CD14-positive monocyte (primary cell): Measurements from ENCODE around the gene KIF17. TPM values are rescaled to one million over a fixed set of nuclear protein-coding genes. Genes with fewer than 3 reads are reported as not detected.

Experiments used
- DNase-seq, 3 donors: peaks; one replicate each; pipeline ENCODE4 v3.0.0-alpha.2; 2011 to 2022
- H2AFZ ChIP-seq: 2 replicates; pipeline ENCODE4 v1.6.0; 2012; ENCODE audit warnings: mild to moderate bottlenecking, low read depth, low read length, inconsistent platforms; ENCODE audit not compliant: insufficient read depth, poor library complexity, severe bottlenecking
- H3K27ac ChIP-seq, 2 donors: 1 replicate in 1 of 2; 2 replicates in 1 of 2; pipeline ENCODE4 v1.5.1; 2012 to 2013; ENCODE audit warnings: low read length in 2 of 2, control low read depth in 1 of 2, inconsistent platforms in 1 of 2, low read depth in 1 of 2, mild to moderate bottlenecking in 1 of 2
- H3K27me3 ChIP-seq, 2 donors: one replicate each; pipeline versions ENCODE4 v1.6.0 to v1.6.1; 2011 to 2013; ENCODE audit warnings: low read length in 2 of 2; ENCODE audit not compliant: control insufficient read depth in 2 of 2, insufficient read depth in 2 of 2
- H3K36me3 ChIP-seq, 2 donors: replicated peaks in 1 of 2; 1 replicate in 1 of 2; 2 replicates in 1 of 2; pipeline versions ENCODE4 v1.5.1 to v1.6.1; 2012 to 2013; ENCODE audit warnings: low read length in 2 of 2, control low read depth in 1 of 2, inconsistent platforms in 1 of 2, mild to moderate bottlenecking in 1 of 2; ENCODE audit not compliant: insufficient read depth in 2 of 2, control insufficient read depth in 1 of 2
- H3K4me1 ChIP-seq, 2 donors: 1 replicate in 1 of 2; 2 replicates in 1 of 2; pipeline versions ENCODE4 v1.5.1 to v1.6.1; 2012 to 2013; ENCODE audit warnings: low read length in 2 of 2, control low read depth in 1 of 2, inconsistent platforms in 1 of 2, mild to moderate bottlenecking in 1 of 2, moderate library complexity in 1 of 2; ENCODE audit not compliant: insufficient read depth in 2 of 2, control insufficient read depth in 1 of 2
- H3K4me2 ChIP-seq: replicated peaks from 2 replicates; pipeline ENCODE3; 2012; ENCODE audit warnings: low read length, moderate library complexity, mild to moderate bottlenecking; ENCODE audit not compliant: poor library complexity, severe bottlenecking; ENCODE audit errors: extremely low read depth
- H3K4me3 ChIP-seq, 3 experiments: fragments of 200-600 bp in 1 of 3; sonication (generic) in 1 of 3; replicated peaks in 1 of 3; 1 replicate in 2 of 3; 2 replicates in 1 of 3; pipeline ENCODE4 v1.5.1; 2011 to 2013; ENCODE audit warnings: low read length in 3 of 3, mild to moderate bottlenecking in 3 of 3, control low read depth in 2 of 3, low read depth in 2 of 3, inconsistent platforms in 1 of 3, moderate library complexity in 1 of 3
- H3K79me2 ChIP-seq: 2 replicates; pipeline ENCODE4 v1.6.0; 2012; ENCODE audit warnings: mild to moderate bottlenecking, control low read depth, inconsistent platforms, low read length, moderate library complexity; ENCODE audit not compliant: insufficient read depth
- H3K9ac ChIP-seq: 2 replicates; pipeline ENCODE4 v1.6.0; 2017; ENCODE audit warnings: low read length, mild to moderate bottlenecking; ENCODE audit not compliant: insufficient read depth, poor library complexity, severe bottlenecking
- H3K9me3 ChIP-seq, 2 donors: replicated peaks in 1 of 2; 1 replicate in 1 of 2; 2 replicates in 1 of 2; pipeline versions ENCODE4 v1.5.1 to v1.6.1; 2012 to 2013; ENCODE audit warnings: low read length in 2 of 2, control low read depth in 1 of 2; ENCODE audit not compliant: control insufficient read depth in 1 of 2, insufficient read depth in 1 of 2
- H4K20me1 ChIP-seq: 2 replicates; pipeline ENCODE4 v1.6.0; 2012; ENCODE audit warnings: mild to moderate bottlenecking, low read length, control low read depth, moderate library complexity; ENCODE audit not compliant: insufficient read depth
- H3K27ac Mint-ChIP-seq, 7 donors: one replicate each; pipeline ENCODE4 v1.8.0; 2020; ENCODE audit warnings: mild to moderate bottlenecking in 7 of 7, mixed read lengths in 7 of 7, moderate library complexity in 6 of 7, inconsistent platforms in 2 of 7
- H3K27me3 Mint-ChIP-seq, 3 donors: one replicate each; pipeline ENCODE4 v1.8.0; 2021 to 2022; ENCODE audit warnings: low read depth in 3 of 3, mild to moderate bottlenecking in 3 of 3, mixed read lengths in 3 of 3, moderate library complexity in 3 of 3, inconsistent platforms in 1 of 3
- H3K36me3 Mint-ChIP-seq, 2 donors: one replicate each; pipeline ENCODE4 v1.8.0; 2020; ENCODE audit warnings: mixed read lengths in 2 of 2, inconsistent platforms in 1 of 2, mild to moderate bottlenecking in 1 of 2
- H3K4me1 Mint-ChIP-seq: one replicate; pipeline ENCODE4 v1.8.0; 2020; ENCODE audit warnings: mild to moderate bottlenecking, mixed read lengths
- H3K4me3 Mint-ChIP-seq, 2 donors: one replicate each; pipeline ENCODE4 v1.8.0; 2020; ENCODE audit warnings: mild to moderate bottlenecking in 2 of 2, mixed read lengths in 2 of 2, moderate library complexity in 1 of 2
- H3K9me3 Mint-ChIP-seq, 7 donors: one replicate each; pipeline ENCODE4 v1.8.0; 2020 to 2022; ENCODE audit warnings: mixed read lengths in 7 of 7, mild to moderate bottlenecking in 6 of 7, moderate library complexity in 6 of 7, inconsistent platforms in 2 of 7
- CTCF ChIP-seq: fragments of 200-600 bp; IDR thresholded peaks from one replicate; pipeline ENCODE4 v1.8.0; 2022; ENCODE audit warnings: antibody characterized with exemption, mild to moderate bottlenecking
- WGBS: methylation state at CpG from one replicate; pipeline ENCODE4 v1.1.5; 2013; ENCODE audit warnings: missing lambda C conversion rate; ENCODE audit not compliant: insufficient coverage; 5-methylcytosine and 5-hydroxymethylcytosine counted together
- intact Hi-C, 2 donors: fragments of 100-400 bp; cut with micrococcal nuclease; formaldehyde crosslinking; loops; one replicate each; pipeline versions ENCODE4 v1.15.0 to v1.15.1; 2023
- polyA plus RNA-seq, 3 donors: library from polyadenylated mRNA; depleted of rRNA in 1 of 3; unstranded in 2 of 3; stranded (reverse) in 1 of 3; fragments of 300-500 nt in 2 of 3; fragments of >200 nt in 1 of 3; fragmentation: Illumina TruSeq in 2 of 3; gene quantifications; 1 replicate in 2 of 3; 2 replicates in 1 of 3; pipeline ENCODE4 v1.2.3, GENCODE V29; 2012 to 2021

The KIF17 gene
- polyA plus RNA-seq, 3 donors: 0.16 TPM; not detected in 2

- Histone ChIP-seq H3K4me2 (no peak overlapping the region), H4K20me1 (no peaks in the 10 kb centered on the region), H3K4me1 (no peaks in the 10 kb centered on the region), H3K79me2 (no peaks in the 10 kb centered on the region), H3K4me3 (no peak overlapping the region), H3K9me3 (peaks cover 0 to 6% of the 10 kb centered on the region in 2 donors), H3K27ac (no peak overlapping the region), H2AFZ (no peak overlapping the region), H3K36me3 (no peaks in the 10 kb centered on the region), H3K27me3 (no peaks in the 10 kb centered on the region), H3K9ac (no peak overlapping the region)
- no peak overlapping the region for H3K4me3 Mint-ChIP-seq
- H3K36me3 Mint-ChIP-seq: peaks cover 4% of the 10 kb centered on the region in 2 donors
- H3K27ac Mint-ChIP-seq: no peak overlapping the region
- peaks cover 8 to 39% (median 15%) of the 10 kb centered on the region in 7 donors for H3K9me3 Mint-ChIP-seq
- H3K27me3 Mint-ChIP-seq: peaks cover 0 to 5% (median under 1%) of the 10 kb centered on the region in 3 donors
- TF ChIP-seq CTCF: no peak
- intact Hi-C loops: no loop called here
- H3K4me1 Mint-ChIP-seq: peaks cover 4% of the 10 kb centered on the region
- WGBS: 40% methylated on average over 1 of the region's 1 CpG
- no peak for DNase-seq
Measured at GRCh38 chr1:20626098-20626427, 91.7 kb downstream of the KIF17 start.

- Mint-ChIP-seq H3K36me3 (peaks cover 4% of the 10 kb centered on the region in 2 donors), H3K4me3 (no peak overlapping the region), H3K27ac (peak overlapping the region in 2 of 7 donors; percentile 19 to 50), H3K9me3 (peaks cover 8 to 39% (median 15%) of the 10 kb centered on the region in 7 donors), H3K4me1 (peaks cover 4% of the 10 kb centered on the region), H3K27me3 (peaks cover 0 to 5% (median 0%) of the 10 kb centered on the region in 3 donors)
- Histone ChIP-seq H3K4me2 (no peak overlapping the region), H3K79me2 (no peaks in the 10 kb centered on the region), H3K9me3 (peaks cover 0 to 6% of the 10 kb centered on the region in 2 donors), H3K4me1 (no peaks in the 10 kb centered on the region), H3K36me3 (no peaks in the 10 kb centered on the region), H4K20me1 (no peaks in the 10 kb centered on the region), H2AFZ (no peak overlapping the region), H3K9ac (no peak overlapping the region), H3K27ac (no peak overlapping the region), H3K4me3 (no peak overlapping the region), H3K27me3 (no peaks in the 10 kb centered on the region)
- TF ChIP-seq CTCF: no peak
- WGBS: 100% methylated on average over 2 of the region's 3 CpGs
- intact Hi-C loops: no loop called here
- DNase-seq: no peak
Measured at GRCh38 chr1:20625176-20626097, 92.4 kb downstream of the KIF17 start.
